ENCODE measurements around the gene KLF12.

DNA sequence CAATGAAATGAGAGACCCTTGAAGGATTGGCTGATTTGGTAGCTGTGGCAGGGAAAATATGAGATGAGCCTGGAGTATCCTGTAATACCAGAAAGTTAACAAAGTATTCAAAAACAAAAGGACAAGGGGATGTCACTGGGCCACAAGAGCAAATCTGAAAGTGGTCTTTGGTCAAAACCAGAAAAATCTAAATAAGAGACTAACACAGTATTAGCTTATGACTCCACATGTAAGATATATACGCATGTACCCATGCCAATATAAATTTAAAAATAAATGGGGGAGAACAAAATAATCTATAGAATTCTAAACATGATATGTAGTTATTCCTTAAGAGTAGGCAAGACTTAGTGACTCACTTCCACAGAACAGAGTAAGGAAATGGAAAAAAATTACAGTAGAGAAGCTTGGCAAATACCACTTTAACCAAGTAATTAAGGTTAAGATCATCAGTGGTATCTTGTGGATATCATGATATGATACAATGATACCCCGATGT lies 16.9 kb downstream of the KLF12 start:
- TF ChIP-seq, protein P1, sequence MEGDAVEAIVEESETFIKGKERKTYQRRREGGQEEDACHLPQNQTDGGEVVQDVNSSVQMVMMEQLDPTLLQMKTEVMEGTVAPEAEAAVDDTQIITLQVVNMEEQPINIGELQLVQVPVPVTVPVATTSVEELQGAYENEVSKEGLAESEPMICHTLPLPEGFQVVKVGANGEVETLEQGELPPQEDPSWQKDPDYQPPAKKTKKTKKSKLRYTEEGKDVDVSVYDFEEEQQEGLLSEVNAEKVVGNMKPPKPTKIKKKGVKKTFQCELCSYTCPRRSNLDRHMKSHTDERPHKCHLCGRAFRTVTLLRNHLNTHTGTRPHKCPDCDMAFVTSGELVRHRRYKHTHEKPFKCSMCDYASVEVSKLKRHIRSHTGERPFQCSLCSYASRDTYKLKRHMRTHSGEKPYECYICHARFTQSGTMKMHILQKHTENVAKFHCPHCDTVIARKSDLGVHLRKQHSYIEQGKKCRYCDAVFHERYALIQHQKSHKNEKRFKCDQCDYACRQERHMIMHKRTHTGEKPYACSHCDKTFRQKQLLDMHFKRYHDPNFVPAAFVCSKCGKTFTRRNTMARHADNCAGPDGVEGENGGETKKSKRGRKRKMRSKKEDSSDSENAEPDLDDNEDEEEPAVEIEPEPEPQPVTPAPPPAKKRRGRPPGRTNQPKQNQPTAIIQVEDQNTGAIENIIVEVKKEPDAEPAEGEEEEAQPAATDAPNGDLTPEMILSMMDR (IDR thresholded peaks at IDR 0.05; ENCODE audit: low read depth, low read length, poor library complexity, severe bottlenecking): no peak
- TF ChIP-seq EZH2phosphoT487 (IDR thresholded peaks at IDR 0.05; ENCODE audit: borderline replicate concordance, low read length): no peak
